ENCODE measurements around the gene FMNL2. TPM values are rescaled to one million over a fixed set of nuclear protein-coding genes. Genes with fewer than 3 reads are reported as not detected.

FMNL2 gene
- total RNA-seq, 1 experiment from 2014 or later = 29.0 TPM

DNA sequence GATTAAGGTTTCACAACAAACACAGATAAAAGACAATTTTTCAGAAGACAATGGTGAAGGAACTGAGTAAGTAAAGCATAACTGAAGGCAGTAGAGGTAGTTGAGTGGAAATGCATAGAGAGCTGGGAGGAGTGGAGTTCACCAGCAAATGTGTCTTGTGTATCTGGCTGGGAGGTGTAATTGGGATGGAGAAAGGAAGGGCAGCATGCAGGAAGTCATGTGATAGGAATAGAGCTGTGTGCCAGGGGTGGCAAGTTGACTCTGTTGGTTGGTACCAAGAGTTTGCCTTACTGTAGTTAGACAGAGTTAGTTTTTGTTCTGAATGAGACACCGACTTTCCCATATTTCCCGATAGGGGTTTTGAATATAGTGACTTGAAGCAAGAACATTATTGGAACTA lies 56.3 kb downstream of the FMNL2 start:
- no peak overlapping the region for H3K27ac ChIP-seq
- no peak overlapping the region for H3K4me3 ChIP-seq
- no peaks in the 10 kb centered on the region for H4K20me1 ChIP-seq (ENCODE audit: insufficient read depth)
- peaks cover 5% of the 10 kb centered on the region; the same call in 1 of the 2 replicates for H3K9me2 ChIP-seq (ENCODE audit: insufficient read depth)
- no peak for TF ChIP-seq EZH2 (IDR thresholded peaks at IDR 0.05; ENCODE audit: low read depth)
- TF ChIP-seq, protein P1, sequence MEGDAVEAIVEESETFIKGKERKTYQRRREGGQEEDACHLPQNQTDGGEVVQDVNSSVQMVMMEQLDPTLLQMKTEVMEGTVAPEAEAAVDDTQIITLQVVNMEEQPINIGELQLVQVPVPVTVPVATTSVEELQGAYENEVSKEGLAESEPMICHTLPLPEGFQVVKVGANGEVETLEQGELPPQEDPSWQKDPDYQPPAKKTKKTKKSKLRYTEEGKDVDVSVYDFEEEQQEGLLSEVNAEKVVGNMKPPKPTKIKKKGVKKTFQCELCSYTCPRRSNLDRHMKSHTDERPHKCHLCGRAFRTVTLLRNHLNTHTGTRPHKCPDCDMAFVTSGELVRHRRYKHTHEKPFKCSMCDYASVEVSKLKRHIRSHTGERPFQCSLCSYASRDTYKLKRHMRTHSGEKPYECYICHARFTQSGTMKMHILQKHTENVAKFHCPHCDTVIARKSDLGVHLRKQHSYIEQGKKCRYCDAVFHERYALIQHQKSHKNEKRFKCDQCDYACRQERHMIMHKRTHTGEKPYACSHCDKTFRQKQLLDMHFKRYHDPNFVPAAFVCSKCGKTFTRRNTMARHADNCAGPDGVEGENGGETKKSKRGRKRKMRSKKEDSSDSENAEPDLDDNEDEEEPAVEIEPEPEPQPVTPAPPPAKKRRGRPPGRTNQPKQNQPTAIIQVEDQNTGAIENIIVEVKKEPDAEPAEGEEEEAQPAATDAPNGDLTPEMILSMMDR (conservative IDR thresholded peaks at IDR 0.05) = no peak
- H3F3A ChIP-seq (ENCODE audit: insufficient read depth, low read depth) = no peaks in the 10 kb centered on the region
- no peak overlapping the region for H2AFZ ChIP-seq
- H3K79me2 ChIP-seq (ENCODE audit: low read depth) = peaks cover 67% of the 10 kb centered on the region
- no TSS peak for BruUV-seq (replicated peaks)
- ChIA-PET CTCF (no interaction called here), POLR2A (ENCODE audit: unreplicated experiment) (no interaction called here)
- no peaks in the 10 kb centered on the region for H3K27me3 ChIP-seq (ENCODE audit: insufficient read depth, low read depth)
- DNase-seq = no peak
- no peaks in the 10 kb centered on the region for H3K4me1 ChIP-seq (replicated peaks; ENCODE audit: insufficient read depth)
- no peak overlapping the region for H3K4me2 ChIP-seq
- intact Hi-C loops (cut with micrococcal nuclease; ENCODE audit: unreplicated experiment) = no loop called here
- no peaks in the 10 kb centered on the region for H3K9me3 ChIP-seq (ENCODE audit: insufficient read depth, low read depth)
- no peaks in the 10 kb centered on the region for H3K36me3 ChIP-seq (ENCODE audit: low read depth)

DNA sequence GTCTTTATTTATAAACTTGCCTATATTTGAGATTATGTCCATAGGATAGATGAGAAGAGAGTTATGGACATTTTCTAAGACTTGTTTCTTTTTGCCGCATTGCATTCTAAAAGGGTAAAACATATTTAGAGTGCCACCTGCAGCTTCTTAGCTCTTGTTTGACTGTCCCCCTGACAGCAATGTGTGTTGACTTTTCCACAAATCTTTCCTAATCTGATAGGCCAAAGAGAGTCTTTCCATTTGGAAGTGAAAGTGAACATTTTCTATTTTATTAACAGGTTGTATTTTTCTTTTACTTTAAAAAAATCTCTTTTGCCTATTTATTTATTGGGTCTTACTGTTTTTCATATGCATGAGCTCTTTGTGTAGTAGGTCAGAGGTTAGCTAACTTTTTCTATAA lies 58.4 kb downstream of the FMNL2 start:
- H3K27me3 ChIP-seq (ENCODE audit: insufficient read depth, low read depth) = no peaks in the 10 kb centered on the region
- H3K36me3 ChIP-seq (ENCODE audit: low read depth) = no peaks in the 10 kb centered on the region
- H3K79me2 ChIP-seq (ENCODE audit: low read depth) = peaks cover 70% of the 10 kb centered on the region
- peaks cover 5% of the 10 kb centered on the region; the same call in 1 of the 2 replicates for H3K9me2 ChIP-seq (ENCODE audit: insufficient read depth)
- H3K9me3 ChIP-seq (ENCODE audit: insufficient read depth, low read depth) = no peaks in the 10 kb centered on the region
- H3K27ac ChIP-seq = no peak overlapping the region
- H4K20me1 ChIP-seq (ENCODE audit: insufficient read depth) = no peaks in the 10 kb centered on the region
- H3K4me3 ChIP-seq = no peak overlapping the region
- POLR2A ChIA-PET (ENCODE audit: unreplicated experiment) = no interaction called here
- intact Hi-C loops (cut with micrococcal nuclease; ENCODE audit: unreplicated experiment) = no loop called here
- H2AFZ ChIP-seq = no peak overlapping the region
- no peaks in the 10 kb centered on the region for H3K4me1 ChIP-seq (replicated peaks; ENCODE audit: insufficient read depth)
- TF ChIP-seq, protein P1 (conservative IDR thresholded peaks at IDR 0.05) = no peak
- TF ChIP-seq EZH2 (IDR thresholded peaks at IDR 0.05; ENCODE audit: low read depth) = no peak
- H3K4me2 ChIP-seq = no peak overlapping the region
- CTCF ChIA-PET = no interaction called here
- DNase-seq = no peak
- BruUV-seq (replicated peaks) = no TSS peak
- no peaks in the 10 kb centered on the region for H3F3A ChIP-seq (ENCODE audit: insufficient read depth, low read depth)

DNA sequence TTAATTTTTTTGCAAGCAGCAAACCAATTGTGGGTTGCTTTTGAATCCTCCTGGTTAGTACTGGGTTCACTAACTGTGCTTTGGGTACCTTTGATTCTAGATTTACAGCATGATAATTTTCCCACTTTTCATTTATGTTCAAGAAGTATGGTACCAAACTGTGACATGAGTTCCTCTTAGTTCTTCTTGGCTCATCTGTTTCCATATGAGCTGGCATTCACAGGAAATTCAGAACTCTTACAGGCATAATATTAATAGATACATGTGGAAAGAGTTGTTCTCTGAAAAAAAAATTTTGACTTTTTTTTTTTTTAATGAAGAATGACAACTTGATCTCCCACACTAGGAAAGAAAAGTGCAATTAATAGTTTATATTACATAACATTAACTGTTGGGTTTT lies 59.4 kb downstream of the FMNL2 start:
- no peaks in the 10 kb centered on the region for H3F3A ChIP-seq (ENCODE audit: insufficient read depth, low read depth)
- H3K79me2 ChIP-seq (ENCODE audit: low read depth) = peaks cover 70% of the 10 kb centered on the region
- no peak overlapping the region for H3K4me3 ChIP-seq
- intact Hi-C loops (cut with micrococcal nuclease; ENCODE audit: unreplicated experiment) = no loop called here
- H4K20me1 ChIP-seq (ENCODE audit: insufficient read depth) = no peaks in the 10 kb centered on the region
- DNase-seq = no peak
- no peaks in the 10 kb centered on the region for H3K27me3 ChIP-seq (ENCODE audit: insufficient read depth, low read depth)
- H2AFZ ChIP-seq = no peak overlapping the region
- no TSS peak for BruUV-seq (replicated peaks)
- ChIA-PET CTCF (no interaction called here), POLR2A (ENCODE audit: unreplicated experiment) (interaction anchor here (0.7 kb wide), 2 partner anchors 16 to 250 kb away, joined by 4 to 6 read pairs; no protein-coding TSS in a partner anchor)
- H3K9me3 ChIP-seq (ENCODE audit: insufficient read depth, low read depth) = no peaks in the 10 kb centered on the region
- peaks cover 5% of the 10 kb centered on the region; the same call in 1 of the 2 replicates for H3K9me2 ChIP-seq (ENCODE audit: insufficient read depth)
- no peak overlapping the region for H3K27ac ChIP-seq
- no peak overlapping the region for H3K4me2 ChIP-seq
- H3K36me3 ChIP-seq (ENCODE audit: low read depth) = no peaks in the 10 kb centered on the region
- no peaks in the 10 kb centered on the region for H3K4me1 ChIP-seq (replicated peaks; ENCODE audit: insufficient read depth)
- no peak for TF ChIP-seq EZH2 (IDR thresholded peaks at IDR 0.05; ENCODE audit: low read depth)
- TF ChIP-seq, protein P1 (conservative IDR thresholded peaks at IDR 0.05) = no peak

Data from PC-9 (cell line).